Psoas muscle (tissue), 8 donors: ENCODE results near the gene NTRK3. TPM values are rescaled to one million over a fixed set of nuclear protein-coding genes. Genes with fewer than 3 reads are reported as not detected.

Source experiments
- ATAC-seq, 4 donors: fragments of 200-7000 bp; cut with Tn5 transposase; one replicate each; pipeline ENCODE4 v1.9.1; 2020; ENCODE audit warnings: moderate library complexity in 3 of 4, mild to moderate bottlenecking in 2 of 4
- DNase-seq, 2 donors: peaks; one replicate each; pipeline ENCODE4 v3.0.0-alpha.2; 2020
- H3K27ac ChIP-seq: fragments of 200-600 bp; one replicate; pipeline ENCODE4 v1.8.0; 2022
- H3K27me3 ChIP-seq, 3 donors: fragments of 200-600 bp in 1 of 3; one replicate each; pipeline versions ENCODE4 v1.6.1 to v1.8.0; 2013 to 2022; ENCODE audit warnings: low read length in 2 of 3, mild to moderate bottlenecking in 2 of 3, moderate library complexity in 1 of 3; ENCODE audit not compliant: insufficient read depth in 3 of 3
- H3K36me3 ChIP-seq, 2 donors: fragments of 200-600 bp in 1 of 2; one replicate each; pipeline versions ENCODE4 v1.6.1 to v1.8.0; 2013 to 2022; ENCODE audit warnings: low read depth in 1 of 2, mild to moderate bottlenecking in 1 of 2, moderate library complexity in 1 of 2; ENCODE audit not compliant: insufficient read depth in 1 of 2
- H3K4me1 ChIP-seq: fragments of 200-600 bp; one replicate; pipeline ENCODE4 v1.8.0; 2022
- H3K4me3 ChIP-seq: fragments of 200-600 bp; one replicate; pipeline ENCODE4 v1.8.0; 2022; ENCODE audit warnings: mild to moderate bottlenecking
- H3K9me3 ChIP-seq: fragments of 200-600 bp; one replicate; pipeline ENCODE4 v1.8.0; 2022
- WGBS, 3 donors: extraction: QIAGEN DNeasy Blood & Tissue Kit; methylation state at CpG; one replicate each; pipeline versions ENCODE4 v1.1.6 to v1.1.7; 2013; 5-methylcytosine and 5-hydroxymethylcytosine counted together
- intact Hi-C, 2 donors: fragments of 100-400 bp; cut with DNase I; formaldehyde crosslinking; loops; one replicate each; pipeline versions ENCODE4 v1.11.0 to v1.14.2; 2022
- polyA plus RNA-seq, 3 donors: library from polyadenylated mRNA; stranded (reverse); fragments of 200-250 nt; gene quantifications; one replicate each; pipeline ENCODE4 v1.2.3, GENCODE V29; 2013
- total RNA-seq, 4 donors: library from RNA; stranded (reverse); fragmentation: NEBNext Ultra II Directional in 2 of 4; extraction: Animal tissue kit (Norgen Biotek cat#: 25700) in 2 of 4; gene quantifications; one replicate each; pipeline versions ENCODE4 v1.2.1 to v1.2.4, GENCODE V29; 2021 to 2023
- TF ChIP-seq, protein P1 (sequence below): fragments of 200-600 bp; IDR thresholded peaks from one replicate; pipeline ENCODE4 v1.8.0; 2022; ENCODE audit warnings: antibody characterized with exemption
- donor health status: healthy with polysubstance abuse.
- donor health status: DM: no; HTN: no; CAD: no; lungs with moderate emphysema.
- donor health status: Bipolar disorder and iron deficiency.
- donor health status: healthy.
- donor health status: DM: yes; HTN: yes; CAD: no.
- donor health status: DM: no; HTN: no; CAD: no.
- donor health status: DM: no; HTN: no; CAD: no.
- donor health status: DM: yes; HTN: yes; CAD: no.

NTRK3 gene
- total and polyA plus RNA-seq, 7 donors: 0.17 to 1.7 (median 0.57) TPM

- WGBS, 3 donors: 83 to 92% (median 88%) methylated on average over 23 of the region's 23 CpGs
- intact Hi-C loops: loop anchor here in 1 of 2 donors (5.0 kb wide), 1 partner anchor 426 kb away; no protein-coding TSS in a partner anchor
These were observed 303.7 kb downstream of the NTRK3 start for GRCh38 chr15:87952736-87953287.

DNA sequence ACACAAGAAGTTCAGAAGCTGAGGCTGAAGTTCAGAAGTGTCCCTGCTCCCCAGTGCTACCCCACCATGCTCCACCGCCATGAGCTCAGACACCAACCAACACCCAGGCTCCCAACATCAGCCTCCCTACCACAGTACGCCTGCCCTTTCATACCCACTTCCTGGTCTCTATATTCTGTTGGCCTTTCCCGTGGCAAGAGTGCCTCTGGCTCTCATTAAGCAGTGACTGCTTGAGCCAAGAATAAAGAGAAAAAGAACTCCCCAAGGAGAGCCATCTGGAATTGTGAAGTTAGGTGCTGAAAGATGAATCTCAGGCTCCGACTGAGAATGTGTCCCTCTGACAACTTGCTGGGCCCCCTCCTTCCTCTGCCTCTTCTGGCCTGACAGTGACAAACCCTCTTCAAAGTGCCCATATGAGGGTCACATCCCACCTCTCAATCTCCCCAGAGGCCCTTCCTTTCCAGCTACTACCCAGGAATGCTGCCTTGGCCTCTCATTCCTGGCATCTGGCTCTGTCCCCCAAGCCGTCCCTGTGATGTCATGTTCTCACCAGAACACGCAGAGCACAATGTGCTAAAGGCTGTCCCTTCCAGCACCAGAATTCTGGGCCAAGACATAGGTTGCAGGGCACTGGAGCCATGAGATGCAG, 306.8 kb downstream of the NTRK3 start:
- H3K27me3 ChIP-seq: no peaks in the 10 kb centered on the region
- peaks cover 11% of the 10 kb centered on the region for H3K4me1 ChIP-seq
- no peak overlapping the region for H3K27ac ChIP-seq
- no peak for DNase-seq
- intact Hi-C loops: loop anchor here in 1 of 2 donors (5.0 kb wide), 1 partner anchor 422 kb away; no protein-coding TSS in a partner anchor
- WGBS, 3 donors: 41 to 61% (median 42%) methylated on average over 6 of the region's 6 CpGs
- peak in 3 of 4 donors; percentile 36 to 58 (median 46) for ATAC-seq
- TF ChIP-seq, protein P1, sequence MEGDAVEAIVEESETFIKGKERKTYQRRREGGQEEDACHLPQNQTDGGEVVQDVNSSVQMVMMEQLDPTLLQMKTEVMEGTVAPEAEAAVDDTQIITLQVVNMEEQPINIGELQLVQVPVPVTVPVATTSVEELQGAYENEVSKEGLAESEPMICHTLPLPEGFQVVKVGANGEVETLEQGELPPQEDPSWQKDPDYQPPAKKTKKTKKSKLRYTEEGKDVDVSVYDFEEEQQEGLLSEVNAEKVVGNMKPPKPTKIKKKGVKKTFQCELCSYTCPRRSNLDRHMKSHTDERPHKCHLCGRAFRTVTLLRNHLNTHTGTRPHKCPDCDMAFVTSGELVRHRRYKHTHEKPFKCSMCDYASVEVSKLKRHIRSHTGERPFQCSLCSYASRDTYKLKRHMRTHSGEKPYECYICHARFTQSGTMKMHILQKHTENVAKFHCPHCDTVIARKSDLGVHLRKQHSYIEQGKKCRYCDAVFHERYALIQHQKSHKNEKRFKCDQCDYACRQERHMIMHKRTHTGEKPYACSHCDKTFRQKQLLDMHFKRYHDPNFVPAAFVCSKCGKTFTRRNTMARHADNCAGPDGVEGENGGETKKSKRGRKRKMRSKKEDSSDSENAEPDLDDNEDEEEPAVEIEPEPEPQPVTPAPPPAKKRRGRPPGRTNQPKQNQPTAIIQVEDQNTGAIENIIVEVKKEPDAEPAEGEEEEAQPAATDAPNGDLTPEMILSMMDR: no peak
- no peak overlapping the region for H3K4me3 ChIP-seq
- no peaks in the 10 kb centered on the region for H3K9me3 ChIP-seq
- no peaks in the 10 kb centered on the region for H3K36me3 ChIP-seq

More at GRCh38 chr15:87952736-87953287, 303.7 kb downstream of the NTRK3 start:
- Histone ChIP-seq H3K9me3 (no peaks in the 10 kb centered on the region), H3K4me3 (no peak overlapping the region), H3K27ac (no peak overlapping the region), H3K4me1 (peaks cover 11% of the 10 kb centered on the region), H3K27me3 (no peaks in the 10 kb centered on the region), H3K36me3 (no peaks in the 10 kb centered on the region)
- no peak for DNase-seq
- ATAC-seq: no peak
- TF ChIP-seq, protein P1: no peak

GRCh38 chr15:87949151-87949574, 307.4 kb downstream of the NTRK3 start:
- Histone ChIP-seq H3K27ac (peak overlapping the region; percentile 10), H3K27me3 (no peaks in the 10 kb centered on the region), H3K4me3 (no peak overlapping the region), H3K36me3 (no peaks in the 10 kb centered on the region), H3K4me1 (peaks cover 11% of the 10 kb centered on the region), H3K9me3 (no peaks in the 10 kb centered on the region)
- no peak for DNase-seq
- 31 to 65% (median 47%) methylated on average over 7 of the region's 7 CpGs for WGBS, 3 donors
- intact Hi-C loops: no loop called here
- TF ChIP-seq, protein P1: no peak
- peak in 3 of 4 donors; percentile 36 to 77 (median 74) for ATAC-seq

DNA sequence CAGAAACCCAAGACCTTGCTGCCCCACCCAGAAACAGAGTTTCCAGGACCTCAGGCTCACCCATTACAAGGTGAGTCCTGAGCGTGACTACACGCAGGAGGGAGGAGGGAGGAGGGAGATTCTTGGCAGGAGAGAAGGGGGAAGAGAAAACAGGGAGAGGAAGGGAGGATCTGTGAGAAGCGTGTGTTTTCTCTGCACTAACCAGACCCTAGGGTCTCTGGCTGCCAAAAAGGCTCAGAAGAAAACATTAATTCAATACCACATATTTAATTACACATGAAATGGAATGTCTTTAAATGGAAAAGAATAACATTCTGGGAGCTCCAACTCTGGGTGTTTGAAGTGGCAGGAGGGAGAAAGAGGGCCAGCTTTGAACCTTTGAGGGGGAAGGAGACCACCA, 309.0 kb downstream of the NTRK3 start:
- H3K27me3 ChIP-seq: no peaks in the 10 kb centered on the region
- TF ChIP-seq, protein P1: no peak
- ATAC-seq (peak in 1 of 4 donors; percentile 40), DNase-seq (no peak)
- intact Hi-C loops: no loop called here
- 44 to 74% (median 71%) methylated on average over 3 of the region's 3 CpGs for WGBS, 3 donors
- H3K27ac ChIP-seq: no peak overlapping the region
- H3K4me3 ChIP-seq: no peak overlapping the region
- H3K9me3 ChIP-seq: no peaks in the 10 kb centered on the region
- H3K36me3 ChIP-seq: no peaks in the 10 kb centered on the region
- H3K4me1 ChIP-seq: peaks cover 11% of the 10 kb centered on the region
